Stimulated activated CD4-positive, alpha-beta T cell treated with anti-CD3 and anti-CD28 coated beads, Interleukin-1b, Interleukin-23, amount 100 ng/mL, for 24 hours (primary cell): Measurements from ENCODE around the gene SPINT3.
"Not testable (repeated sequence)": the region's sequence is repeated elsewhere in the genome, so short reads cannot be mapped to it uniquely, and the experiment has no call there.

Experiments
- DNase-seq, 4 experiments: peaks; one replicate each; pipeline ENCODE4 v3.0.0-alpha.2; 2020; ENCODE audit warnings: low read depth in 4 of 4, low spot score in 1 of 4

Gene SPINT3

GRCh38 chr20:45503403-45503802 lies 12.0 kb downstream of the SPINT3 start:
- DNase-seq, result no peak

GRCh38 chr20:45502561-45502960 lies 12.9 kb downstream of the SPINT3 start:
- no peak for DNase-seq

- no peak for DNase-seq
Observed at GRCh38 chr20:45501600-45501999, 13.8 kb downstream of the SPINT3 start.

- DNase-seq, result no peak
Observed at GRCh38 chr20:45500022-45500421, 15.4 kb downstream of the SPINT3 start.

GRCh38 chr20:45497971-45498494 lies 17.4 kb downstream of the SPINT3 start:
- no peak for DNase-seq

GRCh38 chr20:45496166-45496565 lies 19.3 kb downstream of the SPINT3 start:
- no peak for DNase-seq

GRCh38 chr20:45495501-45495941 lies 19.9 kb downstream of the SPINT3 start:
- DNase-seq, result no peak

- DNase-seq, result no peak
Observed at GRCh38 chr20:45489083-45489531, 26.3 kb downstream of the SPINT3 start.

- DNase-seq, result no peak
Observed at GRCh38 chr20:45487231-45487635, 28.2 kb downstream of the SPINT3 start.

- no peak for DNase-seq
Observed at GRCh38 chr20:45485388-45485787, 30.0 kb downstream of the SPINT3 start.

GRCh38 chr20:45484676-45485075 lies 30.7 kb downstream of the SPINT3 start:
- no peak for DNase-seq

GRCh38 chr20:45479822-45480221 lies 35.6 kb downstream of the SPINT3 start:
- DNase-seq, result no peak

GRCh38 chr20:45477530-45478148 lies 37.8 kb downstream of the SPINT3 start:
- DNase-seq, result not testable (repeated sequence)

GRCh38 chr20:45472286-45472685 lies 43.1 kb downstream of the SPINT3 start:
- DNase-seq, result not testable (repeated sequence)

GRCh38 chr20:45470937-45471336 lies 44.5 kb downstream of the SPINT3 start:
- no peak for DNase-seq

GRCh38 chr20:45470262-45470931 lies 45.0 kb downstream of the SPINT3 start:
- peak in 1 of 4 experiments; percentile 31 for DNase-seq

- DNase-seq, result no peak
Observed at GRCh38 chr20:45469336-45470261, 45.8 kb downstream of the SPINT3 start, which contains the start of gene WFDC2. Gene WFDC2, plus strand, starts transcription at chr20:45469753. Its CDS starts 29 bp downstream, at chr20:45469782.

GRCh38 chr20:45467861-45468260 lies 47.6 kb downstream of the SPINT3 start:
- no peak for DNase-seq

- no peak for DNase-seq
Observed at GRCh38 chr20:45467172-45467571, 48.2 kb downstream of the SPINT3 start.

GRCh38 chr20:45465491-45466266 lies 49.7 kb downstream of the SPINT3 start:
- DNase-seq, result no peak

- DNase-seq, result no peak
Observed at GRCh38 chr20:45463709-45464108, 51.7 kb downstream of the SPINT3 start.
